GM18511 (cell line): ENCODE measurements around the gene COMMD4.
"Not testable (repeated sequence)": the region's sequence is repeated elsewhere in the genome, so short reads cannot be mapped to it uniquely, and the experiment has no call there.

ENCODE experiments used
- ATAC-seq: cut with Tn5 transposase; IDR thresholded peaks from one replicate; pipeline ENCODE4 v1.9.1; 2021; ENCODE audit warnings: mild to moderate bottlenecking, moderate library complexity; ENCODE audit not compliant: unreplicated experiment

COMMD4 gene

GRCh38 chr15:75335705-75336355, at the start of gene COMMD4:
TSS of gene COMMD4 (plus strand) at chr15:75336063. CDS start at chr15:75336090, 27 bp downstream.
- ATAC-seq: no peak

DNA sequence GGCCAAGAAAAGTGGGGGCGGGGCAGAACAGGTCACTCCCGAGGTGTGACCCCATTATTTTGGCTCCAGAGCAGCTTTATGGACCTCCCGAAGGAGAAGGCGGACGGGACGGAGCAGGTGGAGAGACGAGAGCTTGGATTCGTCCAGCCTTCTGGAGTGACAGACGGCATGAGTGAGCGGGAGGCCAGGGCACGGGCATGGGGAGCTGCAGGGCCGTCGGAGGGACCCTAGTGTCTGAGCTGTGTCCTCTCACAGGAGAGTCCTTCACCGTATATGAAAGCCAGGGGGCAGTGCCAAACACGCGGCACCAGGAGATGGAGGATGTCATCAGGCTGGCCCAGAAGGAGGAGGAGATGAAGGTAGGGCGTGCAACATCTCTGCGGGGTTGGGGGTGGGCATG, 42.2 kb upstream of the COMMD4 start:
- ATAC-seq: not testable (repeated sequence)

DNA sequence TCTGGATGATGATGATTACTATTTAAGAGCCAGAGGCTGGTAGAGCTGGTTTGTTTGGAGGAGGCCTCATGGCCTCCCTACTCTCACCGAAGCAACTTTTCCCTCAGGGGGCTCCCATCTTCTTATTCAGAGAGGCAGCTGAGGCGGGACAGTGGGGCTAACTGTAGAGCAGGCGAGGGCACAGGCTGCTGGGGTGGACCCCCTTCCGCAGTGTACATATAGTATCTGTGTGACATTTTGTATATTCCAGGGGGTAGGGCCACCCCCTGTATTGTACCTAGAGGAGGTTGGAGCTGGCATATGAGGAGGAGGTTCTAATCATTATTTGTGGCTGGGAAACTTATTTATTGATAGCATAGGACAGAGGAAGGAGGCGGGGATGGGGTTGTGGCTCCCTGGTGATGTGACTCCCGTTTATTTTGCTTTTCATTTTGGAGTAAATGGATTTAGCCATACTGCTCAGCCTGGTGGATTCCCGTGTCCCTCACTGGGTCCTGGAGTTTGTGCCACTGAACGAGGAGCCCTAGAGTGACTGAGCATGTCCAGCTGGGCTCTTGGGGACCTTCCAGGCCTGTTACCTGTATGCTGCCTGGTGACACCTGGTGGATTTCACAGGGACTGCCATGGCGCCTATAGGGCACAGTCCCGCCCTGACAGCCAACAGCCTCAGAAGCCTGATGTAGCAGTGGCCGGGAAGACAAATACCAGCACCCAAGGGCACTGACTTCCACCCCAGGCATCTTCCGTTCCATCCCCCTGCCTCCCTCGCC, 37.1 kb upstream of the COMMD4 start:
- ATAC-seq: peak; percentile 63

DNA sequence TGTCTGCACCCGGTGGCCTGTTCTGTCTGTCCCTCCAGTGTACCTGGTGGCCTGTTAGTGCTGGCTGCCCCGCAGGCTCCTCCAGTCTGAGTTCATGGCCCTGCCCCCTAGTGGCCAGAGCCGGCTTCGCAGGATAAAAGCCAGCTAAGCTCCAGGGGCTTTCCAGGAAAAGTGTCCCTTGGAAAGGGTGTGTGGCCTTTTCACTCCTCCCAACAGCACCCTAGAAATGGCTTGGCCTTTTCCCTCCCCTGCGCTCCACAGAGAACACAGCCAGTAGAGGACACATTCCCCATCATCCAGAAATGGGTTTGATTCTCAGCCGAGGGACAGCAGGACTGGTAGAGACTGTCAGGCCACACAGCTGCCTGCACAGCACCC, 36.6 kb upstream of the COMMD4 start:
- peak; percentile 68 for ATAC-seq

DNA sequence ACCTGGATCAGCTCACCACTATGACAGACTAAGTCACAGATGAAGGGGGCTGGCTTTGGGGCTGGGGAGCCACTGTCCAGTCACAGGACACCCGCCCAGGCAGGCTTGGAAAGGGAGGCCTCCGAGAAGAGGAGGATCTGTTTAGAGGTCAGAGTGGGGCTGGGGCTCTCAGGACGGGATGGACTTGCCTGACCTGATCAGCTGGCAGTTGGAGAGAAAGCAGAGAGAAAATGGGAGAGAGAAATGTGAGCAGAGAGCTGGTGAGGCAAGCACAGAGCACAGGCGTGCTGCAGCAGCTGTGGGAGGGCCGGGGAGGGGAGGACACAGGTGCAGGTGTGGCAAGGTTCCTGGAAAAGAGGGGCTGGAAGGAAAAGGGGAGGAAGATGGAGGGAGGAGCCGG, 35.8 kb upstream of the COMMD4 start:
- not testable (repeated sequence) for ATAC-seq

GRCh38 chr15:75302318-75302717, 33.5 kb upstream of the COMMD4 start:
- ATAC-seq: no peak

GRCh38 chr15:75302753-75303152, 33.1 kb upstream of the COMMD4 start:
- ATAC-seq: not testable (repeated sequence)

DNA sequence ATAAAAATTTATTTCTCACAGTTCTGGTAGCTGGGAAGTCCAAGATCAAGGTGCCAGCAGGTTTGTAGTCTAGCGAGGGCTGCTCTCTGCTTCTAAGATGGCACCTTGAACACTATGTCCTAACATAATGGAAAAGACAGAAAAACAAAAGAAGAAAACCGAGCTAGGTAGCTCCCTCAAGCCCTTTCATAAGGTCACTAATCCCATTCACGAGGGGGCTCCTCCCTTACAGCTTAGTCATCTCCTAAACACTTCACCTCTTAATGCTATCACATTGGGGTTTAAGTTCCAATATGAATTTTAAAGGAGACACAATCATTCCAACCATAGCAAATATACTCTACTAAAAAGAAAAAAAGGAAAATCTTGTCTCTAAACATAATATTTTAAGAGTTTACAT, 29.7 kb upstream of the COMMD4 start:
- ATAC-seq: no peak

DNA sequence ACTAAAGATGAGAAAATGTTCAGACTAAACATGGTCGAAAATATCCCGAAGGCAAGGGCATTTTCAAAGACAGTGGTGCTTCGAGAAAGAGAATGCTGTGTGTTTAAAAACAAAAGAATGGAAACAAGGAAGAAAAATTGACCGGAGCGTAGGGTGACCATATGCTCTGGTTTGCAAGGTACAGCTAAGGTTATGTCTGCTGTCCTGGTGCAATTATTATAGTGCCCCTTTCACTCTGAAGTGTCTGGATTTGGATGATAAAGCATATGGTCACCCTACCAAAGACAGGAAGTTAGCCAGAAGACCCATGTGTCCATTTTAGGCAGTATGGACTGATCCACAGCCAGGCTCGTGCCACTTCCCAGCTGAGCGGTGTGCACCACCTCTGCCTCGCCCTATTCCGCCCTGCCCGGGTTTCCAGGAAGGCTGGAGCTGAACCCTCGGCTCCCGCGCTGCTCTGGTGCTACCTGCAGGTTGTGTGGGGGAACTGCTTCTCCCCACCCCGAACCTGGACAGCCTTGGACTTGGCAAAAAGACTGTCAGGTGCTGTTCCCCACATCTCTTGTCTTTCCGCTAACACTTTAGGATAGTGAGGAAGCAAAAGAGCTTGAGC, 28.0 kb upstream of the COMMD4 start:
- no peak for ATAC-seq

DNA sequence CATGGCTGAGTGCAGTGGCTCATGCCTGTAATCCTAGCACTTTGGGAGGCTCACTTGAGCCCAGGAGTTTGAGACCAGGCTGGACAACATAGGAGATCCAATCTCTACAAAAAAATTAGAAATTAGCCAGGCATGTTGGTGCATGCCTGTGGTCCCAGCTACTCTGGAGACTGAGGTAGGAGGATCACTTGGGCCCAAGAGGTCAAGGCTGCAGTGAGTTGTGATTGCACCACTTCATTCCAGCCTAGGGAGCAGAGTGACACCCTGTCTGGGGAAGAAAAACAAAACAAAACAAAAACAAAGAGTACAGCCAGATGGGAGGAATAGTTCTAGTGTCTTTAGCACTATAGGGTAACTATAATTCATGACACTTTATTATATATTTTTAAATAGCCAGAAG, 26.2 kb upstream of the COMMD4 start:
- no peak for ATAC-seq

DNA sequence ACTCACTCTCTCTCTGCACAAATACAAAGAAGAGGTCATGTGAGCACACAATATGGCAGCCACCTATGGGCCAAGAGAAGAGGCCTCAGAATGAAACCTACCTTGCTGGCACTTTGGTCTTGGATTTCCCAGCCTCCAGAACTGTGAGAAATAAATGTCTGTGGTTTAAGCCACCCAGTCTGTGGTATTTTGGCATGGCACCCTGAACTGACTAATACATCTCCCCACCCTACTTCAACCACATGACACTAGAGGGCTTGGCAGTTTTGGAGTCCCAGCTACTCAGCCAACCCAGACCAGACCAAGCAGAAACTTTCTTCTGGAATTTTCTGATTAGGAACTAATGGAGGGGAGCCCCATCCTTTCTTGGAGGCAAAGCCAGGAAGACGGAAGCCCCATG, 23.3 kb upstream of the COMMD4 start:
- ATAC-seq: not testable (repeated sequence)

GRCh38 chr15:75313116-75313845, 22.6 kb upstream of the COMMD4 start:
- no peak for ATAC-seq

GRCh38 chr15:75314552-75315290, 21.1 kb upstream of the COMMD4 start:
- no peak for ATAC-seq

GRCh38 chr15:75319231-75319897, 16.5 kb upstream of the COMMD4 start:
- not testable (repeated sequence) for ATAC-seq

DNA sequence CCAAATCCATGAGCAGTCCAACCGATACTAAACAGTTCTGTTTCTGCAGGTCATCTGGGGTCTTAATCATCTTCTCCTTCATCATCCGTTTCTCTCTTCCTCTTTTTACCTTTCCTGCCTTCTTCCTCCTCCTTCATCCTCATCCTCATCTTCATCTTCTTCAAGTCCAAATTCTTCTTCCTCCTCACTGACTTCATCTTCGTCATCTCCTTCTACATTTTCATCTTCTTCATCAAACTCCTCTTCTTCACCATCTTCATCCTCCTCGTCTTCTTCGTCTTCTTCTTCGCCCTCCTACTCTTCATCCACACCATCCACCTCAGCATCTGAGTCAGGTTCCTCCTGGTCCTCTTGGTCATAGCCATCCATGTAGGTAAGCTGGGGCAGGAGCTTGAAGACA, 14.2 kb upstream of the COMMD4 start:
- no peak for ATAC-seq

DNA sequence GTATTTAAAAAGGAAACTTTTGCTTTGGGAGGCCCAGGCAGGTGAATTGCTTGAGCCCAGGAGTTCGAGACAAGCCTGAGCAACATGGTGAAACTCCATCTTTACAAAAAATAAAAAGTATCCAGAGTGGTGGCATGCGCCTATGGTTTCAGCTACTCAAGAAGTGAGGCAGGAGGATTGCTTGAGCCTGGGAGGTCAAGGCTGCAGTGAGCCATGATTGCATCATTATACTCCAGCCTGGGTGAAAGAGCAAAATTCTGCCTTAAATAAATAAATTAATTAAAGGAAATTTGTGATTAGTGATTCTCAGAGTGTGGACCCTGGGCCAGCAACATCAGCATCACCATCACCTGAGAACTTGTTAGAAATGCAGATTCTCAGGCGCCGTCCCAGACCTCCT, 9.9 kb upstream of the COMMD4 start:
- no peak for ATAC-seq

DNA sequence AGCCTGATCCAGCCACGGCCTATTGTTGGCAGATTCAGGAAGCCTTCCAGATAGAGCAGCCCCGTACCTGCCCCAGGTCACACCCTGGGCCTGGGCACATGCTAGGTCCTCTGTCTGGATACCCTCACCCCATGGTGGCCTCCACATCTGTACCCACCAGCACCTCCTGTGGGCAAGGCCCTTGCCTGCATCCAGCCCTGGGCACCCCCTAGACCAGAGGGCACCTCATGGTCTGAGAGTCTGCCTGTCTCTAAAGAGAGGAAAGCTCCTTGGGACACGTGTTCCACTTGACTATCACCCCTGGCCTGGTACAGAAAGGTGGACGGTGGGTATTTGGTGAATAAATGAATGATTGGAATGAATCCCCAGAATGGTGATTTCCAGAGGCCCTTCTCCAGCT, 8.9 kb upstream of the COMMD4 start:
- ATAC-seq: no peak

DNA sequence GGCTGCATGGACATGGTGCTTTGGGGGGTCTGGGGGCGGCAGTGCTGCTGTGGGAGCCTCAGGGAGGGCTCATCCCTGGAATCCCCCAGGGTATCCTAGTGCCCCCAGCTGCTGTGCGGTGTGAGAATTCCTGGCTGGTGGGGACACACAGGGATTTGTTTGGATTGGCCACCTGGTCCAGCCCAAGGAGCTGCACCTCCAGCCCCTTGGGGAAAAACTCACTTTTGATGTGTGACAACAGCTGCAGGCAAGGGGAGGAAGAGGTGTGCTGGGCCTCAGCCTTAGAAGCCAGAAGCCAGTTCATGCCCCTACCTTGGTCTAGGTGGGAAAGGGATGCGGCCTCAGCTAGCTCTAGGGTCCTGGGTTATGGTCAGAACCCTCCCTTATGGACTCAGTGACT, 8.4 kb upstream of the COMMD4 start:
- ATAC-seq: no peak

DNA sequence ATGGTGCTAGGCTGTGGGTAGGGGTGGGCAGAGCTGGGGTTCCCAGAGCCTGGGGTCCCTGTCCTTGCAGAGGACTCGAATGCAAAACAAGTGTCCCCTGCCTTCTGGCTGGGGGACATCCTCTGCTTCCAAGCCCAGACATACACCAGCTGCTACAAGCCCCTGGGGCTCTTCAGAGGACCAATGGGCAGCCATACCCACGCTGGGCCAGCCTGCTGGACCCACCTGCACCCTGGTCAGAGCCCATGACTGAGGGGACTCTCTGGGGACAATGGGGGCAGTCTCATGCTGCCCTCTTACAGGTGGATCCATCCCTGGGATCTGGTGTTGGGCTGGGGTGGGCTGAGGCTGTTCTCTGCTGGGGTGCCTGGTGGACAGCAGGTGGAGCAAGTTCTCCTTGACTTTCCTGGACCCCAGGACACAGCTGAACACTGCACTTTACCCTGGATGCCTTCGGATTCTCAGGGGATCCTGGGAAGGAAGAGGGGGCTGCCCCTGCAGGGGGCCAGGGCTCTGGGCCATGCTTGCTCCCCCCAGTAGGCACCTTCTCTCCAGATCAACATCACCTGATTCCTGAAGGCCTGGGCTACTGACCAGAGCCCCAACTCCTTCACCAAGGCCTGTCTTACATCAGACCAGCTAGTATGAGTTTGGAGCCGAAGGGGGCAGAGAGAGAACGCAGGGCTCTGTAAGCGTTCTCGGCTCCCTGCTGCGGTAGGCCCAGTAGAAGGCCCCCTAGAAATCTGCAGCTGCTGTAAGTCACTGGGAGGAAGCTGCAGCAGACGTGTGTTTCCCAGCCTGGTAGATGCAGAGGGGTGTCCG, 7.2 kb upstream of the COMMD4 start:
- no peak for ATAC-seq
